ENCODE results near the gene PPP2R3B. TPM values are rescaled to one million over a fixed set of nuclear protein-coding genes. Genes with fewer than 3 reads are reported as not detected.

Gene PPP2R3B
- polyA plus RNA-seq, 1 experiment, result 4.8 TPM

DNA sequence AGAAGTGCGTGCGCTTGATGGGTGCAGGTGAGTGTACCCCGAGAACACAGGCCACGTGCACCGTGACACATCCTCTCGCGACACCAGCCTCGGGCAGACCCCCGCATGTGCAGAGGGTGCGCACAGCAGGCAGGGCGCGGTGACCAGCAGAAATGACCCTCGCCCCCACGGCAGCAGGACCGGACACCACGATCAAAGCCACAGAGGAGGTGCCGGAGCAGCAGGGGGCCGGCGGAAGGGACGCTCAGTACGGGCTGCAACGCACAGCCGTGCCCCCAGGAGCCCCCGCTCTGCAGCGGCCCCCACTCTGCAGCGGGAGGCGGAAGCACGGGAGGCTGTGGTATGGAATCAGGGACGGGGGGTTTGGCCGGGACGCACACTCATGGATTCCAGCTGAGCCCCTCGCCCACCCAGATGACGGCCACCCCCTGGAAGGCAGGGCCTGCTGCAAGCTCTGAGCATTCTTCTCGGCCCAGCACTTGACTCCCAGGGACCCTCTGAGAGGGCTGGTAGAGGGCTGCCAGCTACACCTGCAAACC lies 17.1 kb downstream of the PPP2R3B start:
- DNase-seq (ENCODE audit: low read depth, low spot score), result no peak
- ChIA-PET POLR2A (no interaction called here), CTCF (no interaction called here)
- no peak overlapping the region for H3K4me3 ChIP-seq (ENCODE audit: low read depth, low read length)
- H3K9me3 ChIP-seq (ENCODE audit: control insufficient read depth, insufficient read depth, low read length), result no peaks in the 10 kb centered on the region; the same call in 1 of the 2 replicates
- peaks cover 12% of the 10 kb centered on the region for H3K27me3 ChIP-seq (ENCODE audit: control insufficient read depth, insufficient read depth, low read length)
- TF ChIP-seq, protein P1, sequence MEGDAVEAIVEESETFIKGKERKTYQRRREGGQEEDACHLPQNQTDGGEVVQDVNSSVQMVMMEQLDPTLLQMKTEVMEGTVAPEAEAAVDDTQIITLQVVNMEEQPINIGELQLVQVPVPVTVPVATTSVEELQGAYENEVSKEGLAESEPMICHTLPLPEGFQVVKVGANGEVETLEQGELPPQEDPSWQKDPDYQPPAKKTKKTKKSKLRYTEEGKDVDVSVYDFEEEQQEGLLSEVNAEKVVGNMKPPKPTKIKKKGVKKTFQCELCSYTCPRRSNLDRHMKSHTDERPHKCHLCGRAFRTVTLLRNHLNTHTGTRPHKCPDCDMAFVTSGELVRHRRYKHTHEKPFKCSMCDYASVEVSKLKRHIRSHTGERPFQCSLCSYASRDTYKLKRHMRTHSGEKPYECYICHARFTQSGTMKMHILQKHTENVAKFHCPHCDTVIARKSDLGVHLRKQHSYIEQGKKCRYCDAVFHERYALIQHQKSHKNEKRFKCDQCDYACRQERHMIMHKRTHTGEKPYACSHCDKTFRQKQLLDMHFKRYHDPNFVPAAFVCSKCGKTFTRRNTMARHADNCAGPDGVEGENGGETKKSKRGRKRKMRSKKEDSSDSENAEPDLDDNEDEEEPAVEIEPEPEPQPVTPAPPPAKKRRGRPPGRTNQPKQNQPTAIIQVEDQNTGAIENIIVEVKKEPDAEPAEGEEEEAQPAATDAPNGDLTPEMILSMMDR (IDR thresholded peaks at IDR 0.05; ENCODE audit: low read depth, low read length), result no peak
- H3K27ac ChIP-seq (ENCODE audit: low read depth, low read length), result no peak overlapping the region

DNA sequence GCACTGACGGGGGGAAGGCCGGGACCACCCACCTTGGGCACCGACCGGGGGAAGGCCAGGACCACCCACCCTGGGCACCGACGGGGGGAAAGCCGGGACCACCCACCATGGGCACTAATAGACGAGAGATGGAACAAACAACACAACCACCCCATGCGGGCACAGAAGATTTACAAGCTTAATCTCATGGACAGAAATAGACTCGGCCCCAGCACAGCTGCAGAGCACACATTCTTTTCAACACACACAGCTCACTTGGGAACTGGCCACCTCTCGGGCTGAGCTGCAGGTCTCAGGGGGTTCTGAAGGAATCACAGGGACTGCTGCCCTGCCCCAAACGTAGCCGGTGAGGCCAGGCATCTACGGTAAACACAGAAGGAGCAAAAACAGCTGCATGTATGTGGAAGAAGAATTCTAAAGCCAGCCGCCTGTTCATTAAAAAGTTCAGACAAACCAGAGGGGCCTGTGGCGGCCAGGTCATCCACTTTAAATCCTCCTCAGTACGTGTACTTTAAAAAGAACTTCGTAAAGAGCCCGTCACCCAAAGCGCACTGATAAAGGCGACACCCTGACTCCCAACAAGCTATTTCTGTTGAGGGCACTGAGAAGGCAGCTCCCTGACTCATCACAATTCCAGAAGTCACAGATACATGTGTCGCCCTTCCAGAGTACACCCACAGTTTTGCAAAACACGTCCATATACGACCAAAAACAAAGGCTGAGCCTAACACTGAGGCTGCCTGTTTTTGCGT lies 17.7 kb downstream of the PPP2R3B start:
- Histone ChIP-seq H3K9me3 (ENCODE audit: control insufficient read depth, insufficient read depth, low read length) (peaks cover 3% of the 10 kb centered on the region), H3K27ac (ENCODE audit: low read depth, low read length) (no peak overlapping the region), H3K27me3 (ENCODE audit: control insufficient read depth, insufficient read depth, low read length) (peaks cover 7% of the 10 kb centered on the region), H3K4me3 (ENCODE audit: low read depth, low read length) (no peak overlapping the region)
- TF ChIP-seq, protein P1 (IDR thresholded peaks at IDR 0.05; ENCODE audit: low read depth, low read length), result no peak
- CTCF ChIA-PET, result no interaction called here
- POLR2A ChIA-PET, result no interaction called here
- DNase-seq (ENCODE audit: low read depth, low spot score), result no peak

DNA sequence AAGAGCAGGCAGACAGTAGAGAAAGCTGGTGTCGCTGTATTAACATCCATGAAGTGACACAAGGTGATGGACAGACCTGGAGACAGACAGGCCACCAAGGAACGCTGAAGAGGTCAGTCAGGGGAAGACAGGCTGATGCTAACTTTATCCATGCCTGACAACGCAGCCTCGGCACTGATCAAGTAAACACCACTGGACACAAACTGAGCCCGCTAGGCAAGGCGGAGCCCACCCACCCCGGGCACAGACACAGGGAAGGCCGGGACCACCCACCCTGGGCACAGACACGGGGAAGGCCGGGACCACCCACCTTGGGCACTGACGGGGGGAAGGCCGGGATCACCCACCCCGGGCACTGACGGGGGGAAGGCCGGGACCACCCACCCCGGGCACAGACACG lies 18.8 kb downstream of the PPP2R3B start:
- TF ChIP-seq, protein P1 (IDR thresholded peaks at IDR 0.05; ENCODE audit: low read depth, low read length), result no peak
- H3K4me3 ChIP-seq (ENCODE audit: low read depth, low read length), result no peak overlapping the region
- H3K27me3 ChIP-seq (ENCODE audit: control insufficient read depth, insufficient read depth, low read length), result peaks cover 2% of the 10 kb centered on the region
- peaks cover 15% of the 10 kb centered on the region for H3K9me3 ChIP-seq (ENCODE audit: control insufficient read depth, insufficient read depth, low read length)
- no peak overlapping the region for H3K27ac ChIP-seq (ENCODE audit: low read depth, low read length)
- DNase-seq (ENCODE audit: low read depth, low spot score), result no peak
- ChIA-PET CTCF (no interaction called here), POLR2A (no interaction called here)

DNA sequence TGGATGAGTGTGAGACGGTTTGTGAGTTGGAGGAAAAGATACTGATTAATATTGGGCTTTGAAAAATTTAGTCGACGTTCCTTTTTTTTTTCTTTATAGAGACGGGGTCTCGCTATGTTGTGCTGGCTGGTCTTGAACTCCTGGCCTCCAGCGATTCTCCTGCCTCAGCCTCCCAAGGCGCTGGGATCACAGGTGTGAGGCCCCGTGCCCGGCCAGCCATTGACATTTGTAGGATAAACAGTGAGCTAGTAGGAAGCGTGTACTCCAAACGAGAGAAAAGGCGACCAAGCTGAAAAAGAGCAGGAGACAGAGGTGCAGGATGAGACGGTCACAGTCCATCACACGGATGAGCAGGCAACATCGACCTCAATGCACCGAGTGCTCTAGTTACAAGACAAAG lies 19.4 kb downstream of the PPP2R3B start:
- H3K27ac ChIP-seq (ENCODE audit: low read depth, low read length), result no peak overlapping the region
- peaks cover 2% of the 10 kb centered on the region for H3K27me3 ChIP-seq (ENCODE audit: control insufficient read depth, insufficient read depth, low read length)
- POLR2A ChIA-PET, result no interaction called here
- H3K9me3 ChIP-seq (ENCODE audit: control insufficient read depth, insufficient read depth, low read length), result peaks cover 20% of the 10 kb centered on the region
- H3K4me3 ChIP-seq (ENCODE audit: low read depth, low read length), result no peak overlapping the region
- TF ChIP-seq, protein P1 (IDR thresholded peaks at IDR 0.05; ENCODE audit: low read depth, low read length), result no peak
- no peak for DNase-seq (ENCODE audit: low read depth, low spot score)
- CTCF ChIA-PET, result no interaction called here

DNA sequence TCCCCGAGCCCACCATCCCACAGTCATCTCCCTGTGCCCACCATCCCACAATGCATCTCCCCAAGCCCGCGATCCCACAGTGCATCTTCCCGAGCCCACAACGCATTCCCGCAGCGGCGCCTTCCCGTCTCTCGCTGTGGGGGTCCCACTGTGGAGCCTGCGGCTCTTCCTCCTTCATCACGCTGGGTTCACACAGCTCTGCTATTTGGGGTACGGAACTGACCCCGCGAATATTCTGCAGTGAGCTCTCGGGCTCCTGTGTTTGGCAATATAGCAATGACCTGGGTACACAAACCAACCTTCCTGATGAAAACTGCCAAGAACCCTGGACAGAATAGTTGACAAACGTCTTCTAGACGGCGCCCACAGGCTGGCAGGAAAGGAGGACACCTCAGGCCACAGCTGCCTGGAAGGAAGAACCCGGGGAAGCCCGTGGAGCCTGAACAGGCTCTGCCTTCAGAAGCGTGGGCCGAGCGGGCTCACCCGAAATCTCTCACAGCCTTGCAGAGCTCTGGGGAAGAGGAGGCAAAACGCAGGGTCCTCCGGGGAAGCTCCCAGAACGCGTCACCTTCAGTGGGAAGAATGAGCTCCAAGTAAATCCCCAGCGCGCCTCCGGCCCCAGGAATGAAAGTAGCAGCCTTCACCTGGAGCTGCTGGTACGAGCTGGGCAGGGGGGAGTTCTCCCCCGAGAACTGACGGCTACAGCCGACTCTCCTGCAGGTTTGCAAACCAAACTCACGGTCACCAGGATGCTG lies 22.9 kb downstream of the PPP2R3B start:
- POLR2A ChIA-PET, result no interaction called here
- no peak overlapping the region for H3K4me3 ChIP-seq (ENCODE audit: low read depth, low read length)

More for the DNA sequence above, 22.9 kb downstream of the PPP2R3B start:
- TF ChIP-seq, protein P1 (IDR thresholded peaks at IDR 0.05; ENCODE audit: low read depth, low read length), result no peak
- Histone ChIP-seq H3K27me3 (ENCODE audit: control insufficient read depth, insufficient read depth, low read length) (no peaks in the 10 kb centered on the region), H3K27ac (ENCODE audit: low read depth, low read length) (no peak overlapping the region), H3K9me3 (ENCODE audit: control insufficient read depth, insufficient read depth, low read length) (peaks cover 47% of the 10 kb centered on the region)
- DNase-seq (ENCODE audit: low read depth, low spot score), result no peak
- CTCF ChIA-PET, result no interaction called here

Measured in AG04450 (cell line).